Activated B cell treated with CpG ODN at 0.5 μM for 24 hours (primary cell): ENCODE measurements around the gene ODF4. TPM values are rescaled to one million over a fixed set of nuclear protein-coding genes. Genes with fewer than 3 reads are reported as not detected.

Source experiments
- ATAC-seq: fragments of 200-7000 bp; cut with Tn5 transposase; one replicate; pipeline ENCODE4 v1.10.0; 2021; ENCODE audit warnings: low read depth, mild to moderate bottlenecking, moderate library complexity
- CTCF ChIA-PET: fragments of 350-600 bp; sonication (Branson Sonifier 250); formaldehyde crosslinking; loops from one replicate; lab custom pipeline; 2021; ENCODE audit warnings: antibody characterized with exemption; lab: Charles Lee
- POLR2A ChIA-PET: fragments of 350-600 bp; sonication (Branson Sonifier 250); formaldehyde crosslinking; loops from one replicate; lab custom pipeline; 2021; ENCODE audit warnings: antibody characterized with exemption; lab: Charles Lee
- DNase-seq: peaks from one replicate; pipeline ENCODE4 v3.0.0; 2022
- H3K27ac Mint-ChIP-seq: one replicate; pipeline ENCODE4 v1.8.0; 2020; ENCODE audit warnings: mixed read lengths
- H3K27me3 Mint-ChIP-seq: one replicate; pipeline ENCODE4 v1.8.0; 2021; ENCODE audit warnings: mixed read lengths
- H3K36me3 Mint-ChIP-seq: one replicate; pipeline ENCODE4 v1.8.0; 2021; ENCODE audit warnings: low read depth, mixed read lengths
- H3K4me1 Mint-ChIP-seq: one replicate; pipeline ENCODE4 v1.8.0; 2021; ENCODE audit warnings: mixed read lengths
- H3K4me3 Mint-ChIP-seq: one replicate; pipeline ENCODE4 v1.8.0; 2020; ENCODE audit warnings: mild to moderate bottlenecking, mixed read lengths
- H3K9me3 Mint-ChIP-seq: one replicate; pipeline ENCODE4 v1.8.0; 2020; ENCODE audit warnings: mixed read lengths
- intact Hi-C: fragments of 100-400 bp; cut with micrococcal nuclease; formaldehyde crosslinking; loops from one replicate; pipeline ENCODE4 v1.15.1; 2024
- total RNA-seq: library from RNA; stranded (reverse); gene quantifications from 2 replicates; pipeline ENCODE4 v1.2.3, GENCODE V29; 2022
- TF ChIP-seq, protein P1 (sequence below): fragments of 200-600 bp; IDR thresholded peaks from one replicate; pipeline ENCODE4 v1.8.0; 2022; ENCODE audit warnings: antibody characterized with exemption, mild to moderate bottlenecking

Gene ODF4
- total RNA-seq, 1 donor from 2014 or later = not detected

DNA sequence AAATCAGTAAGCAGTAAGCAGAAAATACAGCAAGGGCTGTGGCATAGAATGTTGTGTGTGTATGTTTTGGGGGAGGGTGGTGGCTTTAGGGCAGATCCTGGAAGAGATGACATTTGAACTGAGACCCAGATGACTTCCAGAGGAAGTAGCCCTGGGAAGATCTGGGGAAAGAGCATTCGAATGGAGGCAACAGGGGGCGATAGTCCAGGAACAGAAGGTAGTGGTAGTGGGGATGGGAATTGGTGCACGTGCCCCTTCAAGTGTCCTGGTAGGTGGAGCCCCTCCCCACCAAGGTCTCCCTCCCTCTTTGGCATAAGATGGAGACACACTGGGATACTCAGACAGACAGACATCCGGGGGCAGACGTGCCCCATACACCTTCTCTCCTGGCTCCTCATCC lies 15.5 kb upstream of the ODF4 start:
- CTCF ChIA-PET = no interaction called here
- Mint-ChIP-seq H3K27me3 (peaks cover 52% of the 10 kb centered on the region), H3K4me1 (peaks cover 17% of the 10 kb centered on the region), H3K36me3 (no peaks in the 10 kb centered on the region), H3K27ac (no peak overlapping the region), H3K4me3 (no peak overlapping the region), H3K9me3 (no peaks in the 10 kb centered on the region)
- ATAC-seq (no peak), DNase-seq (no peak)
- intact Hi-C loops = no loop called here
- POLR2A ChIA-PET = no interaction called here
- TF ChIP-seq, protein P1, sequence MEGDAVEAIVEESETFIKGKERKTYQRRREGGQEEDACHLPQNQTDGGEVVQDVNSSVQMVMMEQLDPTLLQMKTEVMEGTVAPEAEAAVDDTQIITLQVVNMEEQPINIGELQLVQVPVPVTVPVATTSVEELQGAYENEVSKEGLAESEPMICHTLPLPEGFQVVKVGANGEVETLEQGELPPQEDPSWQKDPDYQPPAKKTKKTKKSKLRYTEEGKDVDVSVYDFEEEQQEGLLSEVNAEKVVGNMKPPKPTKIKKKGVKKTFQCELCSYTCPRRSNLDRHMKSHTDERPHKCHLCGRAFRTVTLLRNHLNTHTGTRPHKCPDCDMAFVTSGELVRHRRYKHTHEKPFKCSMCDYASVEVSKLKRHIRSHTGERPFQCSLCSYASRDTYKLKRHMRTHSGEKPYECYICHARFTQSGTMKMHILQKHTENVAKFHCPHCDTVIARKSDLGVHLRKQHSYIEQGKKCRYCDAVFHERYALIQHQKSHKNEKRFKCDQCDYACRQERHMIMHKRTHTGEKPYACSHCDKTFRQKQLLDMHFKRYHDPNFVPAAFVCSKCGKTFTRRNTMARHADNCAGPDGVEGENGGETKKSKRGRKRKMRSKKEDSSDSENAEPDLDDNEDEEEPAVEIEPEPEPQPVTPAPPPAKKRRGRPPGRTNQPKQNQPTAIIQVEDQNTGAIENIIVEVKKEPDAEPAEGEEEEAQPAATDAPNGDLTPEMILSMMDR = no peak

DNA sequence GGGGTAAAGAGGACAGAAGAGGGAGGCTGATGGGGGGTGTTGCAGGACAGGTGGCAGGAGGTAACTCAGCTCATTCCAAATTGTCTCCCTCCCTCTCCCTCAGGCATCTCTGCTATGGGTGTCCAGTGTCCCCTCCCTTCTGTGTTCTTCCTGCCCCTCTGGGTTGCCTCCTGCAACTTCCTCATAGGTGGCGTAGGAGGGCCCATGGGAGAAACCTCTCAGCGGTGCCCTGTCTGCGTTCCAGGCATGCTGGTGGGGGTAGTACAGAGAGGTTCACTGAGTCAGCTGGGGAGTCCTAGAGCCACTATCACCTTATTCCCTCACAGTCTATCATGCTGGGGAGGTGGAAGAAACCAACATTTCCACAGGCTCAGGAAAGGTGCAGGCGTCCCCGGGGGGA lies 14.7 kb upstream of the ODF4 start:
- DNase-seq (no peak), ATAC-seq (no peak)
- ChIA-PET POLR2A (interaction anchor here (0.5 kb wide), 1 partner anchor 382 kb away, joined by 3 read pairs; no protein-coding TSS in a partner anchor), CTCF (no interaction called here)
- H3K27me3 Mint-ChIP-seq = peaks cover 52% of the 10 kb centered on the region
- no peak overlapping the region for H3K27ac Mint-ChIP-seq
- H3K4me1 Mint-ChIP-seq = peaks cover 17% of the 10 kb centered on the region
- no peak overlapping the region for H3K4me3 Mint-ChIP-seq
- H3K36me3 Mint-ChIP-seq = no peaks in the 10 kb centered on the region
- intact Hi-C loops = no loop called here
- no peaks in the 10 kb centered on the region for H3K9me3 Mint-ChIP-seq
- TF ChIP-seq, protein P1 = no peak

- Mint-ChIP-seq H3K27me3 (peaks cover 47% of the 10 kb centered on the region), H3K4me1 (peaks cover 17% of the 10 kb centered on the region), H3K4me3 (peak overlapping the region; percentile 53), H3K36me3 (no peaks in the 10 kb centered on the region), H3K27ac (no peak overlapping the region), H3K9me3 (no peaks in the 10 kb centered on the region)
- ChIA-PET POLR2A (interaction anchor here (0.5 to 0.7 kb wide), 6 partner anchors 33 to 480 kb away, joined by 3 to 9 read pairs (median 5); no protein-coding TSS in a partner anchor), CTCF (no interaction called here)
- TF ChIP-seq, protein P1 = no peak
- ATAC-seq (peak; percentile 34), DNase-seq (peak; percentile 24)
- intact Hi-C loops = no loop called here
Measured at GRCh38 chr17:8326511-8327302, 12.9 kb upstream of the ODF4 start.

DNA sequence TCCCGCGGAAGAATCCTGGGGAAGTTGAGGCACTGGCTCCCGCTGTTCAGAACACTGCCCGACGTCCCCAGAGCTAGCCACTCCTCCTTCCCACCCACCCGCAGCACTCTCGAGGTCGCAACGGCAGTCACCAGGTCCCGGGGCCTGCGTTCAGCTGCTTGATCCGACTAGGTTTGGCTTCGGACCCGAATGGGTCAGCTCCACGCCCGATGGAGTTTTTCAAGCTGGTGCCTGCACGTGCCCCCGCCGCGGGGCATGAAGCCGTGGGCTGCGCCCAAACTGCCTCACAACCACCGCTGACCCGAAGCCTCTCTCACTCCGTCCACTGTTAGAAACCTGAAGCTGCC lies 12.4 kb upstream of the ODF4 start:
- CTCF ChIA-PET = no interaction called here

DNA sequence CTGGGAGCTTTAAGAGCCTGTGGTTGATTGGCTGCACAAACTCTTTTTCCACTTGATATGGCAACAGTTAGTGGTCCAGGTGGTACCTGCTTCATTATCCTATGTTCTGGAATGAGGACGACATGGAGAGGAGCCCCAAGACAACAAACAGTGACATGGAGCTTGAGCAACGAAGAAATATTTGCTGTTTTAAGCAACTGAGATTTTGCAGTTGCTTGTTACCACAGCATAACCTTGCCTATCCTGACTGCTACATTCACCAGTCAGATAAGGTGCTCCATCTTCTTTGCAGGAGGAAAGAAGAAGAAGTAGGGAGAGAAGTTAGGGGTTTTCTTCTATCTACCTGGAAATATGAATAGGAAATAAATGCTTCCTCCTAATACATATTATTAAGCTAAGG lies 7.5 kb upstream of the ODF4 start:
- ATAC-seq (no peak), DNase-seq (no peak)
- intact Hi-C loops = no loop called here
- TF ChIP-seq, protein P1 = no peak
- H3K27me3 Mint-ChIP-seq = peaks cover 24% of the 10 kb centered on the region
- no peaks in the 10 kb centered on the region for H3K36me3 Mint-ChIP-seq
- no peaks in the 10 kb centered on the region for H3K9me3 Mint-ChIP-seq
- H3K27ac Mint-ChIP-seq = no peak overlapping the region
- POLR2A ChIA-PET = no interaction called here
- CTCF ChIA-PET = no interaction called here
- H3K4me3 Mint-ChIP-seq = no peak overlapping the region
- peaks cover 5% of the 10 kb centered on the region for H3K4me1 Mint-ChIP-seq

More for the DNA sequence above, 12.4 kb upstream of the ODF4 start:
- Mint-ChIP-seq H3K27ac (no peak overlapping the region), H3K4me1 (peaks cover 17% of the 10 kb centered on the region), H3K9me3 (no peaks in the 10 kb centered on the region), H3K27me3 (peaks cover 49% of the 10 kb centered on the region), H3K36me3 (no peaks in the 10 kb centered on the region), H3K4me3 (peak overlapping the region; percentile 28)
- TF ChIP-seq, protein P1 = no peak
- POLR2A ChIA-PET = interaction anchor here (0.5 kb wide), 1 partner anchor 55 kb away, joined by 4 read pairs; no protein-coding TSS in a partner anchor
- DNase-seq (no peak), ATAC-seq (no peak)
- intact Hi-C loops = no loop called here
